Activated CD4-positive, alpha-beta T cell treated with anti-CD3 and anti-CD28 coated beads for 4 hours (primary cell): ENCODE data around the gene WDR43.

Experiments
- DNase-seq, 2 donors: peaks; one replicate each; pipeline ENCODE4 v3.0.0-alpha.2; 2020

Gene WDR43, protein sequence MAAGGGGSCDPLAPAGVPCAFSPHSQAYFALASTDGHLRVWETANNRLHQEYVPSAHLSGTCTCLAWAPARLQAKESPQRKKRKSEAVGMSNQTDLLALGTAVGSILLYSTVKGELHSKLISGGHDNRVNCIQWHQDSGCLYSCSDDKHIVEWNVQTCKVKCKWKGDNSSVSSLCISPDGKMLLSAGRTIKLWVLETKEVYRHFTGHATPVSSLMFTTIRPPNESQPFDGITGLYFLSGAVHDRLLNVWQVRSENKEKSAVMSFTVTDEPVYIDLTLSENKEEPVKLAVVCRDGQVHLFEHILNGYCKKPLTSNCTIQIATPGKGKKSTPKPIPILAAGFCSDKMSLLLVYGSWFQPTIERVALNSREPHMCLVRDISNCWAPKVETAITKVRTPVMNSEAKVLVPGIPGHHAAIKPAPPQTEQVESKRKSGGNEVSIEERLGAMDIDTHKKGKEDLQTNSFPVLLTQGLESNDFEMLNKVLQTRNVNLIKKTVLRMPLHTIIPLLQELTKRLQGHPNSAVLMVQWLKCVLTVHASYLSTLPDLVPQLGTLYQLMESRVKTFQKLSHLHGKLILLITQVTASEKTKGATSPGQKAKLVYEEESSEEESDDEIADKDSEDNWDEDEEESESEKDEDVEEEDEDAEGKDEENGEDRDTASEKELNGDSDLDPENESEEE

GRCh38 chr2:28894470-28895188 lies at the start of gene WDR43:
Gene WDR43 (plus strand): TSS chr2:28894667. CDS start chr2:28894699, 32 bp downstream.
- peak; percentile 97 for DNase-seq

DNA sequence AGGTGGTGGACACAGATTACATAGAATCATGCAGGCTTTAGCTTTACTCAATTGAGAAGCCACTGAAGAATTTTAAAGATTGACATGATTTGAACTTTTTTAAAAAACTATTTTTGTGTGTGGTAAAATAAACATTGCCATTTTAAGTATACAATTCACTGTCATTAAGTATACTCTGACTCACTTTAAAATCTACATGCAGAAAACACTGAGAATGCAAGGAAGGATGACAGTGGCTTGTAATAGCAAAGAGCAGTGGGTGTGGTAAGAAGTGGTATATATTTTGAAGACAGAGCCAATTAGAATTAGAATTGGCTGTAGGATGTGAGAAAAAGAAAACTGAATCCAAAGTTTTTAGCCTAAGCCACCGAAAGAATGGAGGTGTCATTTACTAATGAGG lies 39.3 kb upstream of the WDR43 start:
- no peak for DNase-seq

GRCh38 chr2:28855977-28856376 lies 38.5 kb upstream of the WDR43 start:
- DNase-seq: no peak

- DNase-seq: no peak
Measured at GRCh38 chr2:28868611-28869010, 25.9 kb upstream of the WDR43 start.

DNA sequence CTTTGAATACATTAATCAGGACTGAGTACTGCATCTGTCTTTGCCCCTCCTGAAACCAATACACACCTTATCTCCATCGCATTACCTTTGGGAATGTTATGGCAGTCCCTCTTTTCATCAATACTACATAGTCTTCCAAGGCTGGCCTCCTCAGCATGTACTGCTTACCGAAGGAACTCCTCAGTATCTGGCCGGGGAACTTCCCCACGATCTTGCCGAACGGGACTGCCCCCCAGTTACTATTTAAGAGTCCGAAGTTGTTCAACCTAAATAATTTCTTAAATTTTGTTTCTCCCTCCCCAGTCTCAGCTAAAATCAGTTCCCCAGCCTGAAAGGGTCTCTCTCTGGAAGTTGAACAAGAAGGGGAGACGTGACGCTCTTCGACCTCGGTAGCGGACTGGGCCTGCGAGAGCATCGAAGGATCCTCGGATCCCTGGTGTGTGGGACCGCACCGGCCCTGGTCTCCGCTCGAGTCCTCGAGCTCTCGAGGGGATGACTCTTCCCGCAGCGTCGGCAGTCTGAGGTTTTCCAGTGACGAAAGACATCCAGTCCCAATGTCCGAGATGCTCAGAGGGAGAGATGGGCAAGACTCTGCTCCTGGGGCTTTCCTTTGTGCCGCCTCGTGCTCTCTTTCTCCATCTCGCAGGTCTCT lies 24.8 kb upstream of the WDR43 start:
- peak; percentile 7 to 21 for DNase-seq

DNA sequence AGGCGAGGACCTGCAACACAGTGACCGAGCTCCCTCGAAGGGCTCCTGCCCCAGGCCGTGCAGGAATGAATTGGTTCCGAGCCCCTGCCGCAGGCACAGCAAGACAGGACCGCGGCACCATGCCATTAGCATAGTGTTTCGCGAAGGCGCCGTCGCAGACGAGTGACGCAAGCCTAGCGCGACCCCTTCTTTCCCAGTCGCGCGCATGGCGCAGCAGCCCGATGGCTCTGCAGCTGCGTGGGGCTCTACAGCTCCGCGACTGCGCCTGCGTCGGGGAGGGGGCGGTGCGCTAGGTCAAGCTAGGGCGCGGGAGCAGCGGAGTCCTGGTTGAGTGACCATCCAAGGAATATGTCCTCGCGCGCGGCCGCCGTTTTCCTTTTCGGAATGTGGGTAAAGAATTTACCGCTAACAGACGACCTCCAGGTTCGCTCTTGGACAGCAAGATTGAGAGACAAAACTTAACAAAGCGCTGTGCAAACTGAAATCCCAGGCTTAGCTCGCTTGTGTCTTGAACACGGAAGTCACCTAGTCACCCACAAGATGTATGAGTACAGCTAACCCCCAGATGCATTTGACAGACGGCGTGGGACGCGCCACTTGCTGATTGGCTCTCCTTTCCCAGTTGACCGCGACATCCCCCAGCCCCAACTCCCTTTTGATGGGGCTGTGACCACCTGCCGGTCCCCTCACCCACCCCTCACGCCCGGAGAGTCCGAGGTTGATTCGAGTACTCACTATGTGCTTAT lies 24.1 kb upstream of the WDR43 start, which contains the start of gene TRMT61B:
Gene TRMT61B (minus strand): TSS at position 164 of the 746 bp plus-strand sequence. CDS start 32 bp downstream, at position 132.
- peak; percentile 94 to 97 for DNase-seq

DNA sequence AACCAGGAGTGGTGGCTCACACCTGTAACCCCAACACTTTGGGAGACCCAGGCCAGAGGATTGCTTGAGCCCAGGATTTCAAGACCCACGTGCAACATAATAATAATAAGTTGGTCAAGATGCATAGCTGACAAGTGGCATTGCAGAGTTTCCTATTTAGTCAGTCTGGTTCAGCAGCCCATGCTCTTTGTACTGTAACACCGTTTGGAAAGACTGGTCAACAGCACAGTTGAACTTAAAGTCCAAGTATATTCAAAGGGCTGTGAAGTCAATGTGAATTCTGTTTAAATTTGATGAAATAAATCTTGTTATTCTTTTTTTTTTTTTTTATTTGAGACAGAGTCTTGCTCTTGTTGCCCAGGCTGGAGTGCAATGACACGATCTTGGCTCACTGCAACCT lies 22.8 kb upstream of the WDR43 start:
- DNase-seq: no peak

DNA sequence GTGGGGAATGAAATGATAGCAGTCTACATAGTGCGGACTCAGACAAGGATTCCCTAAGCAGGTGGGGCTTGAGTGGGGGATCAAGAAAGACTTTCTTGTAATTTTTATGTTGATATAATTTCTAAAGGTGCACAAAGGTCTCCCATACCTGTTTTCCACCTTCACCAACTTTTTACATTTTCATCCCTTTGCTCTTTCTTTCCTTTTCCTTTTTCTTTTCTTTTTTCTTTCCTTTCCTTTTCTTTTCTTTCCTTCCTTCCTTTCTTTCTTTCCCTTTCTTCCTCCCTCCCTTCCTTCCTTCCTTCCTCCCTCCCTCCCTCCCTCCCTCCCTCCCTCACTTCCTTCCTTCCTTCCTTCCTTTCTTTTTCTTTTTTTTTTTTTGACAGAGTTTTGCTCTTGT lies 14.3 kb upstream of the WDR43 start:
- DNase-seq: no peak

GRCh38 chr2:28893488-28893887 lies 979 bp upstream of the WDR43 start:
- no peak for DNase-seq

DNA sequence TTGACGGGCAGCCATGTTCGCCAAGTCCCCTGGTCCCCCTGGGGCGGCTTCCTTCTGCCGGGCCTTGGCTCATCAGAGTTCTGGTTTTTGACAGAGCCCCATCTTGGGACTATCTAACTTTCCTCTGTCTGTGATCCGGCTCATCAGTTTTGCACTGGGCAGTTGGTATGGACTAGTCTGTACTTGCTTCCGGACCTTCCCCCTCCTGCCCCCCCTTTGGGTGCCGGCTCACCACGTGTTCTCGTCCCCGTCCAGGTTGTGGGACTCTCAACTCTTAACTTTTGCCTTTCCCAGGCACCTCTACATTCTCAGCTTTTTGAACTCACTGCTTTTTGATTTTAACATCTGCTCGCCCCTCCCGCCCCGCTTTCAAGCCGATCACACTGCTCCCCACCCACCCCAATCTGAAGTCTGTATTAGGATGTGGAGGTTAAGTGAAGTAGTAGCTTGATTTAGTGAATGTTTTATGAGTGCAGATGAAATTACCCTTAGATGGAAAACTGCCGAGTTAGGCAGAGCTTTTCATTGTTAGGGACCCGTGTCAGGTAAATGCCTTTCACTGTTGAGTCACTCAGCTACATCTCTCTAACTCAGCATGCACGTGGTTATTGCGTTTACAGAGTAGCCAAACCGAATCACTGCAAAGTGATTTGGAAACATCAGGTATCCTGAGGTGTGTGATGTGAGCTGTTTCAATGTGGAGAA lies 874 bp downstream of the WDR43 start:
- peak; percentile 47 to 61 for DNase-seq

DNA sequence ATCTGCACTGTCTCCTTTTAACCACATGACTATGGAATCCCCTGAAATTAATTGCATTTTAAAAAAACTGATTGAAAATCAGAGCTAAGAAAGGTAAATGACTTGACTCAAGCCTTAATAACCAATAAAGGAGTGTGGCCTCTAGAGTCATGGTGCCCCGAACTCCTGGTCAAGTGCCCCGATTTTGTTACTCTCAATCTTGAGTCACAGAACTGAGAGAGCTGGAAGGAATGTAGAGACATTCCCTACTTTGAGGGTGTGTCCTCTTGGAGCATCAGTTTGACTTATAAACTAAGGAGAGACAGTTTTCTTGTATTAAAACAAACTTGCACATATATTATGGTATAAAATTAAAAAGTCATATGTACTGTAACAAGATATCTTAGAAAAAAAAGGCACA lies 2.4 kb downstream of the WDR43 start:
- no peak for DNase-seq

GRCh38 chr2:28898048-28898447 lies 3.6 kb downstream of the WDR43 start:
- DNase-seq: no peak

DNA sequence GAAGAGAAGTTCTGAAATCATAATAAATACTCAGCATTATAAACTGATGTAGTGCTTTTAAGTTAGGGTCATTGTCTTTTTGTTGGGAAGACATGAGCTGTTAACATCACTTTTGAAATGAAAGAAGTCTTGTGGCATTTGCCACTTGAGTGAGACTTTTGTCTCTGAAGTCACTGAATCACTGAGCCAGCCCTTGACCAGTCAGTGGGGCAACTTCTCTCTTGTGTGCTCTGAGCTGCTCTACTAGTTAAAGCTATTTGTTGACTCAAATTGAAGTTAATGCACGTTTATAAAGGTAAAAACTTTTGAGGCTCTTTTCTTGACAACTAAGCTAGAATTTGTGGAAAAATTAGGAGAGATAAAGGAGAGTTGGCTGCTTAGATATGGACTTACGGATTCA lies 6.7 kb downstream of the WDR43 start:
- DNase-seq: no peak

DNA sequence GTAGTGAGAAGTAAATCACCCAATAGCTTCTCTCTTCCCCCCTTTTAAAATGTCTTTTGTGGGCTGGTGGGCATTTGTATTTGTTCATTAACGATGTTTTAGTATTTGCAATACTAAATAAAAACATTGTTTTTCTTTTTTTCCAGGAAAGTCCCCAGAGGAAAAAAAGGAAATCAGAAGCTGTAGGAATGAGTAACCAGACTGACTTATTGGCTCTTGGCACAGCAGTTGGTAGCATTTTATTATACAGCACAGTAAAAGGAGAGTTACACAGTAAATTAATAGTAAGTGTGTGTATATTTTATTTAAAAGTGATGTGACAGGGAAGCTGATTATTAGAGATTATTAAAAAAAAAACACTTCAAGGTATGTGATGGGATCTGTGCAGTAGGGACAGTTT lies 7.4 kb downstream of the WDR43 start:
- DNase-seq: no peak

DNA sequence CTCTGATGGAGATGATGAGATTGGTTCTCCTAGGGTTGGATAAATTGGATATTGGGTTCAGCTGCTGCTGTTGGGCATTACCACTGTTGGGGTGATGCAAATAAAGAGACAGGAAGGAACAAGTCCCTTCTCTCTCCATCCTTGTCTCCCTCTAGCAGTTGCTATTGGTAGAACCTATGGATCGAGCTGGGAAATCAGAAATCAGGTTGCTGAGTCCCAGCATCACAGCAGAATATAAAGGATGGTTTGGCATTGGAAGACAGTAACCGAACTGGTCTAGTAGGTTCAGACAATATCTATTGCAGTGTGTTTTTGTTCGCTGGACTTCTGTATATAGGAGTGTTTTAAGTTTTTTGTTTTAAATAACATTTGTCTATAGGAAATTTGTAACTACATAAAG lies 8.1 kb downstream of the WDR43 start:
- DNase-seq: no peak

DNA sequence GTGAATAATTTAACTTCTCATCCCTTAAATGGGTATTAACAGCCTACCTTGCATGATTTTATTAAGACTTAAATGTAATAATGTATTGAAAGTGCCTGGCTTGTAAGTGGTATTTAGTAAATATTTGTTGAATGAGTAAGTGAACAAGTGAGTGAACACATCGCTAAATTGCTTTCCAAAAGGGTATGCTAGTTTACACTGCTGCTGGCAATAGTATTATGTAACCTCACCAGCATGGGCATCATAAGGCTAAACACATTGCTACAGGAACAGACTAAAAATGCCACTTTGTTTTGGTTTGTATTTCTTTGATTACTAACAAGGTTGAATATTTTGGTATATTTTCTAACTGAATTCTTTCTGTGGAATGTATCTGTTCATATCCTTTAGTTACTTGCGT lies 9.8 kb downstream of the WDR43 start:
- DNase-seq: no peak

DNA sequence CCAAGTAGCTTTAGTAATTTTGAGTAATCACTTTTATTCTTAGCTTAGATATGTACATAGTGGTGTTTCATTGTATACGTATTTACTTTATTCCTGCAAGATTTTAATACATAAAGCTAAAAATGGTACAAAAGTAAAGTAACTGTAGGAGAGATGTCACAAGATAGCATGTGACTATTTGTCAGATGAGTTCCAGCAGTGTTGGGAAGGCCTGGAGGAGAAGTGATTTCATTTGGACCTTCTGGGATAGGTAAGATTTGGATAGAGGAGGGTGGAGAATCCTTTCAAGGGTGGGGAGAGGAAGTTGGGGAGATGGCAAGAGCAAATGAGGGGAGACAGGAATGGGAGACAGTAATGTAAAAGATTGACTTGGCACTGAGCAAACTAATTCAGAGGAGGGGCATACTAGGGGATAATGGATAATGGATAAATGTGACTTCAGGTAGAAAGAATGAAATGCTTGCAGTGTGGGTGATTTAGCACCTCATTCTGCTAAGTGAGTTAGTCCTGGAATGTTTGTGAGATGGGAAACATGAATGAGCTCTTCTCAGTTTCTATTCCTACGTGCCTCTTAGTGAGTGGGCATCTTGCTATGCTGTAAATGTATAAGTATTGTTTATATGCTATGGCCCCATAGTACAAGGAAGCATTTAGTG lies 10.5 kb downstream of the WDR43 start:
- DNase-seq: no peak

- no peak for DNase-seq
Measured at GRCh38 chr2:28905533-28905932, 11.1 kb downstream of the WDR43 start.

DNA sequence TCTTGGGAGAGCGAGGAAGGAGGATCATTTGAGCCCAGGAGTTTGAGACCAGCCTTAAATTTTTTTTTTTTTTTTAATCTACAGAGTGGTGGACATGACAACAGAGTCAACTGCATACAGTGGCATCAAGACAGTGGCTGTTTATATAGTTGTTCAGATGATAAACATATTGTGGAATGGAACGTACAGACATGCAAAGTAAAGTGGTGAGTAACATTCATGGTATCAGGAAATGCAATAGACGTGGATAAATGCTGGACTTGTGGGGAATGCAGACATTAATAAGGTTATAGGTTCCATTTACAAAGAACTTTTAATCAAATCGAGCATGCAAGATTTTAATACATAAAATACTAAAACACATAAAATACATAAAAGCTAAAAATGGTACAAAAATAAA lies 11.9 kb downstream of the WDR43 start:
- no peak for DNase-seq

DNA sequence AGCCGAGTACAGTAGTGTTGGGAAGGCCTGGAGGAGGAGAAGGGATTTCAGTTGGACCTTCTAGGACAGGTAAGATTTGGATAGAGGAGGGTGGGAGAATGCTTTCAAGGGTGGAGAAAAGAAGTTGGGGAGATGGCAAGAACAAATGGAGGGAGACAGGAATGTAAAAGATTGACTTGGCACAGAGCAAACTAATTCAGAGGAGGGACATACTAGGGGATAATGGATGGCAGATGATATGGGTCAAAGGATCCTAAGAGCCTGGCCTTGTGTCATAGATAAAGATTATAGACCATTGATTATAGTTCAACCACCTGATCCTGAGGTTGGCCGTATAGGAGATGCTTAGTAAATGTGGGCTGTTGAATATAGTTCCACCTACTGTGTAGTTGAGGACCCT lies 12.4 kb downstream of the WDR43 start:
- DNase-seq: no peak

DNA sequence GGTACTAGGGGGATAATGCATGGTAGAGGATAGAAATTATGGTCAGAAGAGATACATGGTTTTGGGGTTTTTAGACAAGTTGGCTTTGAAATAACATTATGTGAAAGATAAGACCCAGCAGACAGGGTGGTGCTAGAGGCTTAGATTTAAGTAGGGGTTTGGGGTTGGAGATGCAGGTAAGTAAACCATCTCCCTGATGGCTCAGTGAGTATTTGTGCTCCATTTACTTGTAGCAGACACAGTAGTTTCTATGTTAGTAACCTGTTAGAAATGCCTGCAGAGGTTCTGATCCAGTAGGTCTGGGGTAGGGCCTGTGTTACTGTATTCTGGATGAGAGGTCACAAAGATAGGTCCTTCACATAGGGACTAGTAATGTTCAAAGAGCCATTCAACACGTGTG lies 13.7 kb downstream of the WDR43 start:
- no peak for DNase-seq
